ENCODE measurements around the gene NOX1.
A peak's percentile ranks its signal among the peaks of the same experiment; 100 is the strongest.

Gene NOX1

DNA sequence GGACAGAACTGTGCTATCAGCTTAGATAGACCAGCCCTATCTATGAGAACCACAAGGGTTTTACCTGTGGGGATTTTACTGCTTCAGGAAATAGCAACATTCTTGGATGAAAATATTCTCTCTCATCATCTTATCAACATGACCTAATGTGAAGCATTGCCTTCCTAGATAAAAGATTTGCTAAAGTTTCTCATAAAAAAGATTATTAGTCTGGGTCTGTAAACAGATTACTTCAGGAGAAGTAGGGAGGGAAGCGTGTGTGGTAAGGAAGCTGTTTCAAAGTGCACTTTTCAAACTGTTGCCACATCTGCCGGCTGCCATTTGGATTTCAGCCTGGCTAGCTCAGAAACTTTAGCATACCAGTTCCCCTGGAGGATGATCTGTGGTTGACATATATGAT is at the start of gene NOX1:
NOX1 (minus strand) TSS at position 35 of the 400 bp plus-strand sequence. CDS start 220 bp downstream, outside the sequence.
- no peak for DNase-seq (ENCODE audit: low read depth in 2 of 2)

DNA sequence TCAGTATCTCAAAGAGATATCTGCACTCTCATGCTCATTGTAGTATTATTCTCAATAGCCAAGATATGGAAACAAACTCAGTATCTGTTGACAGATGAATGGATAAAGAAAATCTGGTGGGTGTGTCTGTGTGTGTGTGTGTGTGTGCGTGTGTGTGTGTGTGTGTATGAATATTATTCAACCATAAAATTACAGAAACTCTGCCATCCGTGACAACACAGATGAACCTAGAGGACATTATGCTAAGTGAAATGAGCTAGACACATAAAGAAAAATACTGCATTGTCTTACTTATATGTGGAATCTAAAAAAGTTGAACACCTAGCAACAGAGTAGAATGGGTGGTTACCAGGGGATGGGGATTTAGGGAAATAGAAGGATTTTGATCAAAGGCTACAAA is 41.4 kb upstream of the NOX1 start:
- DNase-seq (ENCODE audit: low read depth in 2 of 2), result no peak

DNA sequence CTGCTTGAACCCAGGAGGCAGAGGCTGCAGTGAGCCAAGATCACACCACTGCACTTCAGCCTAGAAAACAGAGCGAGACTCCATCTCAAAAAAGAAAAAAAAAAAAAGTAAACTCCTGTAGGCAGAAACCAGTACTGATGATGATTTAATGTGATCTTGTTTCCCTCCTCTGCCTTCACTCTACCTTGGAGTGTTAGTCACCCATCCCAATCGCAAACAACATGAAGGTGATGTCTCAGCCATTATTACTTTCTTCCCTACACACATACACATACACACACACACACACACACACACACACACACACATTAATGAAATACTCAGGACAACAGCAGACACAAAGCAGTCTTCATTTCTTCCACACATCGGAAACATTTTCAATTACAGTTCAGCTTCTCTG is 39.0 kb upstream of the NOX1 start:
- DNase-seq (ENCODE audit: low read depth in 2 of 2), result no peak

DNA sequence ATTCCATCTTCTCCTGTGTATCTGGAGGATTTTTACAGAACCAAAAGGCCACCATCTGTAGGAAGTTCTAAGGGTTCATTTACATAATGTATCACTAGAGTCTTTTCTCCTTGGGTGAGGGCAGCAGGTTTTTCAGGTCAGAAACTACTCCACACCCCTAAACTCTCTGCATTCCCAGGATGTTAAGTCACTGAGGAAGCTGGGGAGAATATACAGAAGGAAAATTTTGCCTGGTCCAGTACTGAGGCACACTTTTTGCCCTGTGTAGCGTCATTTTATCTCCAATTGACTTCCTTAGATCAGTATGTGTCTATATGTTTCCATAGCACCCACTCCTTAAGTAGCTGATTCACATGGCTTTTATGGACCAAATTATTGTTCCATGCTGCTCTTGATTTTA is 37.6 kb upstream of the NOX1 start:
- no peak for DNase-seq (ENCODE audit: low read depth in 2 of 2)

DNA sequence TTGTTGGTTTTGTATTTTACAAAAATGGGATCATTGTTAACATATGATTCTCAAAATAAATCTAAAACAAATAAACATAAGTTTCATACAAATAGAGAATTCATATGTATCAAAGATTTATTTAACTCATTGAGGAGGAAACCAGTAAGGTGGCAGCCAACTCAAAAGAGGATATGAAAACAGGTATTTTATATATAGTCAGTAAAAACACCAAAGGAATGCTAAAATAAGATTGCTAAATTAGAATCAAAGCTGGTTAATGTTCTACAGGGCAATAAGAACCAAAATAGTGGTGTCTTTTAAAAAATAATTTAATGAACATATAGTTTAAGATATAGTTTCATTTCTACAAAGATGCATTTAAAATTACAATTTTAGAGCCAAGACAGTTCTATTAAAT is 31.5 kb upstream of the NOX1 start:
- DNase-seq (ENCODE audit: low read depth in 2 of 2), result no peak

DNA sequence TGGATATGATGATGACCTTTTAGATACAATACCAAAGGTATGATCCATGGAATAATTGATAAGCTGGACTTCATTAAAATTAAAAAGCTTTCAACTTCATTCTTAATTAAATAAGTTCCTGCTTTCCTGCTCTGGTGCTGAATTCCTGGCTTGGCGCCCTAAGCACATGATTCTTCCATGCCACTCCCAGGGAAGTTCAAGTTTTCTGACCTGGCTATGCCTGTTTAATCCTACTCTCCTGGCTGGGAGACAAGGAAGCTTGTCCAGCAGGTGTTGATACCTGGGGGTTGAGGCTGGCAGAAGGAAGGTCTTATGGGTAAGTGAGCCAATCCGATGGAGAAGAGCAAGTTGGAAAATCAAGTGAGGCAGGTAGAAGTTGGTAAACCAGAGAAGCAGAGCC is 30.3 kb upstream of the NOX1 start:
- no peak for DNase-seq (ENCODE audit: low read depth in 2 of 2)

DNA sequence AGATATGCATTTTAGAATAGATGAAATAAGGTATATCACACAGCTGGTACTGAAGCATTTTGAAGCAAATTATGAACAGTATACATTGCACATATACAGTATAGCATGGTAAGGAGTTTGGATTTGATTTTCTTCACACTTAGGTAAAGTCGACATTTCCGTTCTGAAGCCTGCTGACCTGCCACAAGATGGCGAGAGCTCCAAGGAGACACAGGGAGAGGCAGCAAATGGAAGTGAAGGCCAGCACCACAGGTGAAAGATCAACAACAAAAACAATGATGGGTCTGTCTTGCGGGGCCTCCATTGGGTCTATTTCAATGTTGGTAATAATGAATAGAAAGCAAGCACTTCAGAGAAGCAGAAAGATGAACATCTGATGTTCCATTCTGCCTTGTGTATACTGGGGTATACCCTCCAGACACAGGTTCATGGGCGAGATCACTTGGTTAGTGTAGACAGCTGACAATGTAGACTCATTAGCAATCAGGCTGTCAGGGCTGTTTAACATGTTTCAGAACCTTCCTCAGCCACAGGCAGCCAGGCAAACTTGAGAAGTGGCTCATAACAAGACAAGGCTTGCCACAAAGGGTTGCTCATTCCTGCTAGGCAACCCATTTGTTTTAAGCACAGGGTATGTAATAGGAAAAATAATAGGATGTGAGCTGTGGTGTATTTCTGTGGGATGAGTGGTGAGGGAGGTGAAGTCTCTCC is 21.4 kb upstream of the NOX1 start:
- no peak for DNase-seq (ENCODE audit: low read depth in 2 of 2)

DNA sequence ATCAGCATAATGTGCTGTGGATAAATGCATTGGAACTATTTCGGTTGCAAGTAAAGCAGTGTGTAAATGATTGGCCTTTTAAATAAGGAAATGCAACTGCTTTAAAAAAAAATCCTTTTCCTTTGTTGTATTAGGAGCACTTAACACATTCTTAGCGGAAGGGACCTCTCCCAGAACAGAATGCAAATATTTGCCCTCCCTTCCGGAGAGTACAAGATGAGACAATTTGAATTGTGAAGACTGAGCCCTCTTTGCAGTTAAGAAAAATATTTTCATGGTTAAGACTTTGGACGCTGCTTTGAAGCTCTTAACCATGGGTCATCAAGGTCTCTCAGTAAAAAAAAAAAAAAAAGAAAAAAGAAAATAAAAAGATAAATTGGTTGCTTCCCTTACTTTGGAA is 9.5 kb upstream of the NOX1 start:
- DNase-seq (ENCODE audit: low read depth in 2 of 2), result no peak

DNA sequence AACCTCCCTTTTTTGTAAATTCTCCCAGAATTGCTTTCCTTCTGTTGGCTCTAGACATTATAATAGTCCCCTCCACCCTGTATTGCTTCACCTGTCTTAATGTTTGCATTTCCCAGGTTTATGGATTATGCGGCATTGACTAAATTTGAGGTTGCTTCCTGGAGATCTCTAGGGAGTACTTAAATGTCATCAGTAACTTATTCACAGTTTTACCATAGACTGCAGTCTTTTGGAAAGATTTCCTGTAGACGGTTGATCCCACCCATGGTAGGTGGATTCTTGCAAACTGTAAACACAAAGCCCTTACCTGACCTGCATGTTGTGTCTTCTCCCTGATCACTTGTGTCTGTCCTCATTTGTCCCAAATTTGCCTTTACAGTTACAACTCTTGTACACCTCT is 6.2 kb upstream of the NOX1 start:
- no peak for DNase-seq (ENCODE audit: low read depth in 2 of 2)

DNA sequence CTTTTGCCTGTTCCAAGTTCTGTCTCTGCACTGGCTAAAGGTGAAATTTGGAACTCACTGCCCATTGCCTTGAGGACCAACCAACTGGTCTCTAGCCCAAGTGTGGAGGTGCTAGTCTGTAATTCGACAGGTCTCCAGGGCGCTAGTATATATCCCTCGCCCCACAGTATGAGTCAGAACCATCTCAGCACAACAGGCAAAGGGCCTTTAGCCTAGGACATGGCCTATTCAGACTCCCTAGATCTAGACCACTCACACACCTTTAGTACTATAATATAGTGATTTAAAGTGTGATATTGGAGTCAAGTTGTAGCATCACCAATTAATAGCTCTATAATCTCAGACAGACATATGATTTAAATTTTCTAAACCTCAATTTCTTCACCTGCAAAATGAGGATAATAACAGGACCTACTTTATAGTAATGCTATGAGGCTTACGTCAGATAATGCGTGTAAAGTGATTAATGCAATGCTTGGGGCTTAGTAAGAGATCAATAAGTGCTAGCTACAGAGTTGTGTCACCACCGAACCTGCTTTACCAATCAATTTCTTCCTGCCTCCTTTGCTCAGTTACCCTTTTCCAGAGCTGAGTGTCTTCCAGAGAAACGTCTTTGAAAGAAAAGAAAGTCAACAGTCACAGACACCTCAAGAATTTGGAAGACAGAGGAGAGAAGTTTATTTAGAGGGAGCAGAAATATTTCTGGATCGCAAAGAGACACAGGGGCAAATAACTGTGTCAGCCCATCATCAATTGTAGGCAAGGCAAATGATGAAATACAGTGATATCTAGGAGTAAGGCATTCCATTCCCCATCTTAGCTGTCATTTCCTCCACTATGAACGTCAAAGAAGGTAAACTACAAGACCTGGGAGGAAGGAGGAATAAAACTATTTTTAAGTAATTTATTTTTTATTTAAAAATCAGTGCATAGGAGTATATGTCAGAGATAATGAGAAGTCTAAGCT is 2.3 kb downstream of the NOX1 start:
- no peak for DNase-seq (ENCODE audit: low read depth in 2 of 2)

DNA sequence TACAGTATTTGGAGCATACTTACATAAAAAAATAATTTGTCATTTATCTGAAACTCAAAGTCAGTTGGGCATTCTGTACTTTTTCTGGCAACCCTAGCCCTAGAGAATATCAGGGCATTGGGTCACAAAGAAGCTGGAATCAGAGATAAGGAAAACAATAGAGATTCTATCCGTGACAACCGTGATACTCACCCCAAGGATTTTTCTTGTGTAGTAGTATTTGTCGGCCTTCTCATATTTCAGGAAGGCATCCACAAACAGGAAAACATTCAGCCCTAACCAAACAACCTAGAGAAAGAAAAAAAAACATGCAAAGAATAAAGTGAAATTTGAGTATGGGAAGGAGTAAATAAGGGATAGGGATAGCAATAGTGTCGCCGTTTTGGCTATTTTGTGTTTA is 3.6 kb downstream of the NOX1 start:
- DNase-seq (ENCODE audit: low read depth in 2 of 2), result no peak

DNA sequence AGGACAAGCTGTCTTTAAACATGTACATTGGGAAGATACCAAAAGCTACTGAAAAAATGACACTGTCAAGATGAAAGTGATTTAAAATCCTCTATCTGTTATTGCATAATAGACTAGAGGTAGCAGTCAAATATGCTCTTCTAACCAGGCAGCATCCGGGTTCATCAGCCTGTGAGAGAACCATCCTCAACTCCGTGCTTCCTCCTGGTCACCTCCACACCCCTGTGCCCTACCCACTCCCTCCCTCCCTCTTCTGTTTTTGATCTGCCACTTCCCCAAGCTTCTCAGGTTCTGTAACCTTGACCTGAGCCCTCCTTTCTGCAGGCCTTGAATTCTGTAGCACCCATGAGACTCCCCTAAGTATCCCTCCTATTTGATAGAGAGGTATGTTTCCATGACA is 5.9 kb downstream of the NOX1 start:
- DNase-seq (ENCODE audit: low read depth in 2 of 2), result no peak

DNA sequence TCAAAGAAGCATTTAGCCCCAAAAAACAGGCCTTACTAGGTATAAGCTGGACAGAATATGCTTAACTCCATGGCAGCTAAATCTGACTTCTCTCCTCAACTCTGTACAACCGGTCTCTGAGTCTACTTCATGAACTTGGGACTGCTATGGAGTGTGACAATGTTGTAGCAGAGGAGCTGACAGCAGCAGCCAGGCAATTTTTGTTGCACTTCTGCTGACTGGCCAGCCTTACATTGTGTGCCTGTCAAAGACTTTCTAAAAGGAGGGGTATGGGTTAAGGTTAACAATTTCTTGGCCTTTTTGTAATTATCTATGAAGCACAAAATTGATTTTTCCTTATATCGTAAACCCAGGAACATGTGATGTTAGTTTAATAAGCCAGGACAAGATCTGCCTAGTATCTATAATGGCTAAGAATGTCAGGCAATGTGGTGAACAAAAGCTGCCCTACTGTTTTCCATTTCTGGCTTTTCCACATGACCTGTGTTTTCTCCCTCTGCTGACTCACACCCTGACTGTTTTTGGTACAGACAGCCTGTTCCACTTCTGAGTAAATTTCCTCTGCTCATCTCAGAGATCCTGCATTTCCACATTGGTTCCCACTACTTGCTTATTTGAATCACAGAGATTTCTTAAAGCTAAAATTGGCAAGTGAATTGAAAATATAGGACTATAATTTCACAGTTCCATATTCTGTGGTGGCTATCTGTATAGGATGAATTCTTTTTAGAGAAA is 9.3 kb downstream of the NOX1 start:
- DNase-seq (ENCODE audit: low read depth in 2 of 2), result no peak

DNA sequence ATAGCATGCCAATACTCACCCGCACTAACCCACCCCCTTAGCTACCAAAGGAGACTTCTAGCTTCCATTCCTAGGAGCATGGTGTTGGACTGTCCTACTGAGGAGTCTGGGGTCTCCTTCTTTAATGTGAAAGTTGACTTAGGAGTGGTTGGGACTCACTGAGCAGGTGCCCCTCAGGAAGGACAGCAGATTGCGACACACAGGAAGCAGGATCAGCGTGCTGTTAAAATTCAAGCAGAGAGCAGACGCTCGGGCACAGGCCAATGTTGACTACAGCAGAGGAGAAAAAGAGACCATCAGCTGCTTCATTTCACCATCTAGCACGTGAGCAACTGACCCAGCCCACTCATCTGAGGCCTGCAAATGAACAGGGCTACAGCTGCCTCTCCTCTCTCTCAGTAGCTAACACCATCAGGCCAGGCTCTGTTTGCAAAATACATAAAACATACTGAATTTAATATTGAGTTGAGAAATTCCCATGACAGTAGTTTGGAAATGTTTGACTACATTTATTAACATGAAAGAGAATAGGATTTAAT is 10.8 kb downstream of the NOX1 start:
- no peak for DNase-seq (ENCODE audit: low read depth in 2 of 2)

DNA sequence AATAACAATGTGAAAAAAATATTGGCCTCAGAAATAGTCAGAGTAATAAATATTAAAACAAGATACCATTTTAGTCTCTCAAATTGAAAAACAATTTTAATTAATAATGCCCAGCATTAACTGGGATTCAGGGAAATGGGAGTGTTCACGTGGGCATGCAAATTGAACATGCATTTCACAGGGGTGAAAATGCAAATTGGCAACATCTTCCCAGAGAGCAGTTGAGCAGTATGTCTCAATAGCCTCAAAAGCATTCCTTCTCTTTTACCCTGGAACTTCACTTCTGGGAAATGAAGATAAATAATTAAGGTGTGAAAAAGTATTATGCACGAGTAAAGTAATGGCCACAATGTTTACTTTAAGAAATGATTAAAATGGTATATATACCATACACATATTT is 21.3 kb downstream of the NOX1 start:
- no peak for DNase-seq (ENCODE audit: low read depth in 2 of 2)

DNA sequence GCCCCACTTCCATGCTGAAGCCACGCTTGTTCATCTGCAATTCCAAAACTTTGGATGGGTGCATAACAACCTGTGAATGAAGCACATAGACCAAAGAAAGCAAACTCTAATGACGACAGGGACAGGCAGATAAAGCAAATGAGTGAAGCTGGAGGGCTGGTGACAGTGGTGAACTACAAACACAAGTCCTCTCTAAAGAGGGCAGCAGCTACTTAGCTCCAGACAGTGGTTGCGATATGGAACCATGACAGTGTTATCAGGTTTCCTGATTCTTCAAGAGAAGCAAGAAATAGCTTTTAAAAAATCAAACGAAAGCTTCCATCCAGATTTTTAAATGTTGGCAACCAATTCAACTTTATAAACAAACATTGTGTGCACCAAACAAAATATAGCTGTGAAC is 23.8 kb downstream of the NOX1 start:
- DNase-seq (ENCODE audit: low read depth in 2 of 2), result no peak

DNA sequence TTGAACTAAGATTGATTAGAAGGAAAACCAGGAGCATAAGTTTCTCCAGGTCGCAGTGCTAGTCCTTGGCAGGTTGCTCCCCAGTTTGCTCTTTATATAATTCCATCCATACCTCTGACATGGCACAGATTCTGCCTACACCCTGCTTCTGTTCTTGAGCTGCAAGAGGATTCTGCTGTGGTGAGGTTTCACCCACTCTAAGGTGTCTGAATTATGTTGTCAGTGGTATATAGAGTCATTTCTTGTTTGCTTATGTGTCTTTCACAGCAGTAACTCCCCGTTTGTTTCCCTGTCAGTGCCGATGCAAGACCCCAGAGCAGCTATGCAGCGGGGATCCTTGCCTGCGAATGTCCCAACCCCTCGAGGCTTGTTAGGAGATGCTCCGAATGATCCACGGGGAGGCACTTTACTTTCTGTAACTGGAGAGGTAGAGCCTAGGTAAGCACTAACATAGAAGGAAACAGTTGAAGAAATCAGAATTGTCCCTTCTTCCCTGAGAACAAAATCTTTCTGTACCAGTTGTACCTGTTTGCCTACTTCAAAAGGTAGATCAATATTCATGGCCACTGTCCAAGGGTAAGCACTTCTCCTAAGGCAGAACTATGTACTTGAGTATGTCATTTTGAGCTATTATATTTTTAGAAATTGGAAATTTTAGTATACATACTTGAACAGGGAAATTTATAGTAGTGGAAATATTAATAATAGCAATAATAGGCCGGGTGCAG is 42.8 kb downstream of the NOX1 start:
- DNase-seq (ENCODE audit: low read depth in 2 of 2), result no peak

DNA sequence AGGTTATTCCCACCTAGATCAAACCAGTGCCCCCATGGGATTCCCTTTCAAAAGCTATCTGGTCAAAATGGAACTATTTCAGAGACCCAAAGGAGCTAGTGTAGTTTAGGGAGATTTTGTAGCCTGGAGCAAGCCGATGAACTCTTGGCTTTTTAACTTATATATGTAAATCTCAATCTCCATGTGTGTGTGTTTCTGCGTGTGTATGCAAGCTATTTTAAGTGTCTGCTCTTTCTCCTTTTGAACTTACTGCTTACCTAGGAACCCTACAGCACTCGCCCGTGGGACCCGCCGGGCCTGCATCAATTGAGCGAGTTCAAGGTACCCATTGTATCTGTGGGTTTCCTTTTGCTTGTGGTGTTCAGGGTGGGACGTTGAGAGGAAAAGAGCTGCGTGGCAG is 43.6 kb downstream of the NOX1 start:
- no peak for DNase-seq (ENCODE audit: low read depth in 2 of 2)

DNA sequence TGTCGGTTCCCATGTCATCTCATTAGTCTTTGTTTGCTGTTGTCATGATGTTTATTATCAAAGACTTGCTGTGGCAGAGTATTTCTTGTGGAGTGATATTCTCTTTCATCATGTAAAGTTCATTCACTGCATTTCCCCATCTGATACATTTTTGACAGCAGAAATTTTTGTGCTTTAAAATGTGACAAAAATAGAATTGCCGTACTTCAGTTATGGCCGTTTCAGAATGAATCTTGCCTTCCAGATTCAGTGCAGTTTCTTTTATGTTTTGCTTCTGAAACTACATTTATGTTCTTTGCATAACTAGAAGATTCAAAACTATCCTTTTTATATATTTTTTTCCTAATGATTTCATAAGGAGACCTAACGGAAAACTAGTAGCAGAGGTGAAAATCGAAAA is 44.0 kb downstream of the NOX1 start:
- DNase-seq (ENCODE audit: low read depth in 2 of 2), result no peak

DNA sequence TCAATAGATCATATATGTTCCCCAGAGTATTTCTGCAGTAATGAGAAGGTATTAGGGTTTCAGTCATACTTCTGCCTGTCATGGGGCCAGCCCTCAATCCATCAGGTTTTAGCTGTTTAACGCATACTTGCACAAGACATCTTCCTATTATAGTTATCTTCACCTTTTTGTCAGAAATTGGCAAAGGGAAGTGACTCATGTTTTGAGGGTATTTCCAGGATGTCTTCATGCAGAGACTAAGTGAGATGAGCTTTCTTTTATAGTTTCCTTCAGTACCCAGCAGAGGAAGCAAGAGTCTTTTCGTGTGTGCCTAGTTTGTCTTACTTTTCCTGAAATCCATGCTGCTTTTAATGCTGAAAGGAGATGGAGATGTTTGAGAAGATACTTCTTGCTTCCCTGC is 44.4 kb downstream of the NOX1 start:
- DNase-seq (ENCODE audit: low read depth in 2 of 2), result no peak

DNA sequence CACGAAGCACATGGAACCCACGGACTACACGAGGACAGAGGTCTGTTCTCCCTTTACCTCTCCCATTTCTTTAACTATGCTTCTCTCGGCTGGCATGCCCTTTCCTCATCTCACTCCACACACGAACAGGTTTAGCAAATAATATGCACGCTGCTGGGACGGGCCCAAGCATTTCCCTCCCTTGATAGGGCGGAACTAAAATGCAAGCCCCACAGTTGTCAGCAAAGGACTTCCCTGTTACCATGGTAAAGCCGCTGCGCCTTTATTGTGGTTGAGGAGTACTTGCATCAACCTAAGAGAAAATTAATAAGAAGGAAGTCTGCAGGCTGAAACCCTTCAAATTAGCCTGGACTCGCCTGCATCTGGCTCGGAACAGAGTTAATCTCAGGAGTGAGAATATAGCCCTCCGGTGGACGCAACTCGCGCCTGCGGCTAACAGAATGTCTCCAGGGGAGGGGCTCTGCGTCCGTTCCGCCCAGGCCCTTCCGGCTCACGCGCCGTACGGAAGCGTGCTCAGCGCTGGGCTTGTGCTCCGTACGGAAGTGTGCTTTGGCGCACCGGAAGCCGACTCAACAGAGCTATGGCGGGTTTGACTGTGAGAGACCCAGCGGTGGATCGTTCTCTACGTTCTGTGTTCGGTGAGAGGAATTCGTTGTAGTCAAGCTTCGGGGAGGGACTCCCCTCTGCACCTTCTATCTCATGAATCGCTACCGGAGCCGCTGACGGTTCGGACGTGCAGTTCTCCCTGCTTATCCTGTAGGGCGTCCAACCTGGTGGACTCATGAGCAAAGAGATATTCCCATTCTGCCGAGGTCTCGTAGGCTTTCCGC is 54.1 kb downstream of the NOX1 start, which contains the start of gene CSTF2:
CSTF2 (plus strand) TSS at position 555 of the 830 bp plus-strand sequence; CDS start at position 581, 26 bp downstream.
- peak; percentile 51 to 60 for DNase-seq (ENCODE audit: low read depth in 2 of 2)

All from stimulated activated CD8-positive, alpha-beta memory T cell treated with anti-CD3 and anti-CD28 coated beads, Interleukin-2, amount 100 ng/mL, for 1 hour (primary cell).